Regular cardiac myocyte (primary cell): ENCODE measurements around the gene AMD1. TPM values are rescaled to one million over a fixed set of nuclear protein-coding genes. Genes with fewer than 3 reads are reported as not detected.

ENCODE experiments used
- total RNA-seq: library from RNA; depleted of rRNA; stranded (reverse); fragments of >200 nt; gene quantifications from 2 replicates; pipeline ENCODE4 v1.2.3, GENCODE V29; 2014

Gene AMD1
- 30.7 and 70.5 TPM in 2 replicates for total RNA-seq

DNA sequence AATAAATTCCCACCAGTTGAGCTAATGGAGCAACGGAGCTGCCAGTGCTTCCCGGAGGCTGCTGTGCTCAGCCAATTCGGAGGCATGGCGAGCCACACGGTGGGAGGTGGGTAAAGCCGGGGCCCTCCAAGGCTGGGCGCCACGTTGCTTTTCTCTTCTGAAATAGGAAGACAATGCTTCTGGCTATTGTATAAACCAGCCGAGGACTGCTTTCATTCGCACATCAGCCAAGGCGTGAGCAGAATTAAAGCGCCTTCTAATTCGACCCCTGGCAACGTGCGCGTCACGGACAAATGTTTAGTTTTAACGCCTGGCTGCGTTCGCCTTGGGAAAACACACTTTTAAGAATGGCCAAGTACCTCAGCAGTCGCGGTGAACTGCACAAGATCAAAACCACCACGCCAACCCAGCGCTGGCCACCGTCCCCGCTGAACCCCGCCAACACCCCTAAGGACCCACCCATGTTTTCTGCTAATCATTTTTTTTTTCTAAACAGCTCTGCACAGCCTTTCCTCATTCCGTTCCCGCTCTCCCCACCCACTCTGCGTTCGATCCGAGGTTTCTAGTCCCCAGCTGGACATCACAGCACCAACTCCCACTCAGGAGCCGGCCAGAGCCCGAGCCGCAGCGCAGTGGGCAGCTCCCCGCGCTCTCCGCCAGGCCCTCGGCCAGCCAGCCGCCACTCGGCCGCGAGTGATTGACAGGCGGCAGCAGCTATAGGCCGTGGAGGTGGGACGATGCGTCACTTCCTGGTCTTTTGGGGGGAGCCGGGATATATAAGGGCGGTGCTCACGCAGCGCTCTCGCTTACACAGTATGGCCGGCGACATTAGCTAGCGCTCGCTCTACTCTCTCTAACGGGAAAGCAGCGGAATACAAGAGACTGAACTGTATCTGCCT lies at the start of gene AMD1:
Gene AMD1 (plus strand): TSS at position 805 of the 899 bp plus-strand sequence. CDS start 321 bp downstream, outside the sequence.

Other genes starting within 250 kb of the AMD1 start
- 6.1 and 7.3 TPM in 2 replicates for gene CDK19, start 59.3 kb upstream of the AMD1 start, total RNA-seq
- gene GTF3C6, start 83.9 kb downstream of the AMD1 start, total RNA-seq: 37.8 and 89.9 TPM in 2 replicates
- gene RPF2, start 107.3 kb downstream of the AMD1 start, total RNA-seq: 34.7 and 52.3 TPM in 2 replicates
- not detected in 2 replicates for gene SLC16A10, start 212.7 kb downstream of the AMD1 start, total RNA-seq